PC-3 (cell line): Measurements from ENCODE around the gene EPC2. TPM values are rescaled to one million over a fixed set of nuclear protein-coding genes. Genes with fewer than 3 reads are reported as not detected.
"Not testable (repeated sequence)": the region's sequence is repeated elsewhere in the genome, so short reads cannot be mapped to it uniquely, and the experiment has no call there.

Experiments
- ATAC-seq: fragments of 200-7000 bp; cut with Tn5 transposase; 2 replicates; pipeline ENCODE4 v1.9.1; 2020; ENCODE audit warnings: mild to moderate bottlenecking, moderate library complexity
- BruUV-seq: library from RNA; stranded (reverse); fragments of 400-500 nt; replicated peaks from 2 replicates; lab custom pipeline; 2021; lab: Mats Ljungman, UMichigan
- CTCF ChIA-PET: fragments of 300-600 bp; sonication (Branson Sonifier 250); formaldehyde crosslinking; loops from one replicate; lab custom pipeline; 2022; ENCODE audit warnings: antibody characterized with exemption; lab: Charles Lee
- POLR2A ChIA-PET: fragments of 300-600 bp; sonication (Branson Sonifier 250); formaldehyde crosslinking; loops from one replicate; lab custom pipeline; 2022; ENCODE audit warnings: antibody characterized with exemption; ENCODE audit not compliant: unreplicated experiment; lab: Charles Lee
- DNase-seq: peaks from one replicate; pipeline ENCODE4 v3.0.0-alpha.2; 2015
- H2AFZ ChIP-seq: fragments of 300-600 bp; sonication (generic); 2 replicates; pipeline ENCODE4 v1.6.0; 2016; ENCODE audit warnings: antibody characterized with exemption, low read length
- H3F3A ChIP-seq: fragments of 300-600 bp; sonication (generic); one replicate; pipeline ENCODE4 v1.6.0; 2017; ENCODE audit warnings: antibody characterized with exemption, low read length, control low read depth, mild to moderate bottlenecking; ENCODE audit not compliant: unreplicated experiment
- H3K27ac ChIP-seq: fragments of 300-600 bp; sonication (generic); 2 replicates; pipeline ENCODE4 v1.5.1; 2016; ENCODE audit warnings: mild to moderate bottlenecking, low read length
- H3K27me3 ChIP-seq: fragments of 300-600 bp; sonication (generic); 2 replicates; pipeline ENCODE4 v1.6.1; 2016; ENCODE audit warnings: low read length, mixed read lengths
- H3K36me3 ChIP-seq: fragments of 300-600 bp; sonication (generic); 2 replicates; pipeline ENCODE4 v1.6.1; 2016; ENCODE audit warnings: low read depth, mixed run types, low read length, mixed read lengths
- H3K4me1 ChIP-seq: fragments of 300-600 bp; sonication (generic); 2 replicates; pipeline ENCODE4 v1.5.1; 2016; ENCODE audit warnings: low read length; ENCODE audit not compliant: insufficient read depth
- H3K4me2 ChIP-seq: fragments of 300-600 bp; sonication (generic); 2 replicates; pipeline ENCODE4 v1.6.0; 2016; ENCODE audit warnings: low read length
- H3K4me3 ChIP-seq: fragments of 300-600 bp; sonication (generic); 2 replicates; pipeline ENCODE4 v1.5.1; 2016; ENCODE audit warnings: mild to moderate bottlenecking, low read length, mixed read lengths
- H3K79me2 ChIP-seq: fragments of 300-600 bp; sonication (generic); 2 replicates; pipeline ENCODE4 v1.6.1; 2017; ENCODE audit warnings: low read length, mixed read lengths
- H3K9ac ChIP-seq: fragments of 300-600 bp; sonication (generic); 2 replicates; pipeline ENCODE4 v1.6.0; 2016; ENCODE audit warnings: mild to moderate bottlenecking, low read length
- H3K9me2 ChIP-seq: fragments of 300-600 bp; sonication (generic); replicated peaks from 2 replicates; pipeline ENCODE4 v1.6.1; 2016; ENCODE audit warnings: mixed run types, low read length, mixed read lengths
- H3K9me3 ChIP-seq: fragments of 300-600 bp; sonication (generic); 2 replicates; pipeline ENCODE4 v1.6.1; 2016; ENCODE audit warnings: low read length, mixed read lengths
- H4K20me1 ChIP-seq: fragments of 300-600 bp; sonication (generic); 2 replicates; pipeline ENCODE4 v1.6.1; 2016; ENCODE audit warnings: low read length, mixed read lengths
- CTCF ChIP-seq: fragments of 300-600 bp; sonication (generic); conservative IDR thresholded peaks from 2 replicates; pipeline ENCODE4 v1.5.1; 2017; ENCODE audit warnings: antibody characterized with exemption, low read depth, mild to moderate bottlenecking, low read length
- EZH2 ChIP-seq: fragments of 300-600 bp; sonication (generic); IDR thresholded peaks from one replicate; pipeline ENCODE4 v1.6.1; 2017; ENCODE audit warnings: antibody characterized with exemption, mild to moderate bottlenecking, low read length; ENCODE audit not compliant: unreplicated experiment
- EZH2phosphoT487 ChIP-seq: fragments of 300-600 bp; sonication (generic); IDR thresholded peaks from 2 replicates; pipeline ENCODE4 v1.6.1; 2018; ENCODE audit warnings: mild to moderate bottlenecking, antibody characterized with exemption, low read length, borderline replicate concordance
- intact Hi-C: fragments of 100-400 bp; cut with micrococcal nuclease; formaldehyde crosslinking; loops from 2 replicates; pipeline ENCODE4 v1.9.0; 2023
- total RNA-seq: library from RNA; depleted of rRNA; stranded (reverse); fragments of >200 nt; gene quantifications from 2 replicates; pipeline ENCODE4 v1.2.3, GENCODE V29; 2014

EPC2 gene
- total RNA-seq, 1 experiment from 2014 or later = 20.6 TPM

DNA sequence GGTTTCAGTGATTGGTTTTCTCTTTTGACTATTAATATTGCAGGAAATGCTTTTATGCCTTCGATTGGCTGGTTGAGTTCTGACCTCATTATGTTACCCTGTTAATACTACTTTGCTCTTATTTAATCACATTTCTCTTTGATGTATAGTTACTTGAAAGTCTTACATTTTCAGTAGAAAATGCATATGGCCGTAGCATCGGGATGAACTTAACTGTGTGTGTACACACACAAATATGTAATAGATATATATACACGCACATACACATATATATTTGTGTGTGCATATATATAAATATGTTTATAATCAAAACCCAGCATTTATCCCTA, 1.6 kb downstream of the EPC2 start:
- ChIA-PET CTCF (interaction anchor here (0.6 kb wide), 1 partner anchor 626 kb away, joined by 12 read pairs; the partner anchor contains the start of genes MBD5 and ORC4), POLR2A (no interaction called here)
- no peak for TF ChIP-seq EZH2
- TF ChIP-seq EZH2phosphoT487 = no peak
- no peak for TF ChIP-seq CTCF
- Histone ChIP-seq H3K36me3 (no peaks in the 10 kb centered on the region), H3K79me2 (peaks cover 59% of the 10 kb centered on the region), H4K20me1 (peaks cover 53% of the 10 kb centered on the region), H3K27ac (no peak overlapping the region), H3K4me2 (peak overlapping the region; percentile 92), H3K27me3 (no peaks in the 10 kb centered on the region), H3K9me2 (no peaks in the 10 kb centered on the region), H3K9me3 (no peaks in the 10 kb centered on the region), H3K9ac (no peak overlapping the region), H3K4me1 (peaks cover 16% of the 10 kb centered on the region), H3K4me3 (peak overlapping the region; percentile 92), H2AFZ (no peak overlapping the region), H3F3A (no peaks in the 10 kb centered on the region)
- DNase-seq (no peak), ATAC-seq (no peak)
- intact Hi-C loops = loop anchor here (5.0 to 10.0 kb wide), 2 partner anchors 229 to 624 kb away; partner anchors contain the start of genes KIF5C, MBD5 and ORC4
- BruUV-seq = TSS peak; percentile 44

DNA sequence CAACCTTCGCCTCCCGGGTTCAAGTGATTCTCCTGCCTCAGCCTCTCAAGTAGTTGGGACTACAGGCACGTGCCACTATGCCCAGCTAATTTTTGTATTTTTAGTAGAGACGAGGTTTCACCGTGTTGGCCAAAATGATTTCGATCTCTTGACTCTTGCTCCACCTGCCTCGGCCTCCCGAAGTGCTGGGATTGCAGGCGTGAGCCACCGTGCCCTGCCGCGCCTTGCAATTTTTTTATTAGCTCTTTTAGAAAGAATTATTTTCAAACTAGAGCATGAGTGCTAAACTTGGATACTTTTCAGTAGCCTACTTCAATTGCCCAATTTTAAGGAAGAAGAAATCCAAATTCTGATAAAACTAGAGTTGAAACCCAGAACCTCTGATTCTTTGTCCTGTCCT, 3.2 kb downstream of the EPC2 start:
- CTCF ChIA-PET = not testable (repeated sequence)
- POLR2A ChIA-PET = interaction anchor here (0.6 kb wide), 1 partner anchor 242 kb away, joined by 9 read pairs; no protein-coding TSS in a partner anchor

GRCh38 chr2:148649936-148650335, 5.4 kb downstream of the EPC2 start:
- Histone ChIP-seq H3K4me3 (no peak overlapping the region), H3K9me2 (no peaks in the 10 kb centered on the region), H3K79me2 (peaks cover 97% of the 10 kb centered on the region), H3F3A (no peaks in the 10 kb centered on the region), H3K36me3 (no peaks in the 10 kb centered on the region), H3K9me3 (no peaks in the 10 kb centered on the region), H3K27me3 (no peaks in the 10 kb centered on the region), H4K20me1 (peaks cover 88% of the 10 kb centered on the region), H2AFZ (no peak overlapping the region), H3K4me2 (no peak overlapping the region), H3K4me1 (0 out of 2 replicates have a peak, but pooled peaks cover 5% of the 10 kb centered on the region), H3K27ac (no peak overlapping the region), H3K9ac (no peak overlapping the region)
- TF ChIP-seq EZH2phosphoT487 (no peak), CTCF (no peak), EZH2 (no peak)
- intact Hi-C loops = loop anchor here (5.0 to 10.0 kb wide), 2 partner anchors 225 to 628 kb away; partner anchors contain the start of genes KIF5C, MBD5 and ORC4
- BruUV-seq = no TSS peak
- ATAC-seq (no peak), DNase-seq (no peak)
- CTCF ChIA-PET = no interaction called here
- POLR2A ChIA-PET = no interaction called here

More for the DNA sequence above, 3.2 kb downstream of the EPC2 start:
- not testable (repeated sequence) for DNase-seq, H3K4me3 ChIP-seq, H3K27me3 ChIP-seq, H3K36me3 ChIP-seq, H3K4me2 ChIP-seq, H3K27ac ChIP-seq, H2AFZ ChIP-seq, H3F3A ChIP-seq, H3K9ac ChIP-seq, H3K9me3 ChIP-seq, H3K9me2 ChIP-seq, ATAC-seq
- BruUV-seq = TSS peak; percentile 2
- peaks cover 15% of the 10 kb centered on the region for H3K4me1 ChIP-seq
- intact Hi-C loops = loop anchor here (5.0 to 10.0 kb wide), 2 partner anchors 227 to 625 kb away; partner anchors contain the start of genes KIF5C, MBD5 and ORC4
- peaks cover 74% of the 10 kb centered on the region for H3K79me2 ChIP-seq
- peaks cover 68% of the 10 kb centered on the region for H4K20me1 ChIP-seq
